Suprapubic skin (tissue), 4 donors: ENCODE results near the gene KCNIP3.

Source experiments
- EP300 ChIP-seq: sonication (generic); formaldehyde crosslinking; IDR thresholded peaks from one replicate; pipeline ENCODE4 v1.6.1; 2017; ENCODE audit warnings: antibody characterized with exemption
- POLR2A ChIP-seq, 2 donors: fragments of 450-650 bp; IDR thresholded peaks; one replicate each; pipeline ENCODE4 v1.6.1; 2017; ENCODE audit warnings: antibody characterized with exemption in 2 of 2, mild to moderate bottlenecking in 2 of 2, moderate library complexity in 2 of 2
- POLR2AphosphoS5 ChIP-seq, 3 donors: sonication (generic); formaldehyde crosslinking; IDR thresholded peaks; one replicate each; pipeline ENCODE4 v1.6.1; 2017; ENCODE audit warnings: antibody characterized with exemption in 3 of 3
- TF ChIP-seq, protein P1 (sequence below), 2 donors: fragments of 200-600 bp in 1 of 2; fragments of 450-650 bp in 1 of 2; sonication (generic) in 1 of 2; IDR thresholded peaks; one replicate each; pipeline ENCODE4 v1.5.1; 2016 to 2019; ENCODE audit warnings: antibody characterized with exemption in 2 of 2, mild to moderate bottlenecking in 1 of 2, moderate library complexity in 1 of 2

- TF ChIP-seq, protein P1, sequence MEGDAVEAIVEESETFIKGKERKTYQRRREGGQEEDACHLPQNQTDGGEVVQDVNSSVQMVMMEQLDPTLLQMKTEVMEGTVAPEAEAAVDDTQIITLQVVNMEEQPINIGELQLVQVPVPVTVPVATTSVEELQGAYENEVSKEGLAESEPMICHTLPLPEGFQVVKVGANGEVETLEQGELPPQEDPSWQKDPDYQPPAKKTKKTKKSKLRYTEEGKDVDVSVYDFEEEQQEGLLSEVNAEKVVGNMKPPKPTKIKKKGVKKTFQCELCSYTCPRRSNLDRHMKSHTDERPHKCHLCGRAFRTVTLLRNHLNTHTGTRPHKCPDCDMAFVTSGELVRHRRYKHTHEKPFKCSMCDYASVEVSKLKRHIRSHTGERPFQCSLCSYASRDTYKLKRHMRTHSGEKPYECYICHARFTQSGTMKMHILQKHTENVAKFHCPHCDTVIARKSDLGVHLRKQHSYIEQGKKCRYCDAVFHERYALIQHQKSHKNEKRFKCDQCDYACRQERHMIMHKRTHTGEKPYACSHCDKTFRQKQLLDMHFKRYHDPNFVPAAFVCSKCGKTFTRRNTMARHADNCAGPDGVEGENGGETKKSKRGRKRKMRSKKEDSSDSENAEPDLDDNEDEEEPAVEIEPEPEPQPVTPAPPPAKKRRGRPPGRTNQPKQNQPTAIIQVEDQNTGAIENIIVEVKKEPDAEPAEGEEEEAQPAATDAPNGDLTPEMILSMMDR (IDR thresholded peaks at IDR 0.05), result no peak
- TF ChIP-seq POLR2A (IDR thresholded peaks at IDR 0.05) (no peak), POLR2AphosphoS5 (IDR thresholded peaks at IDR 0.05) (no peak), EP300 (no peak)
Observed at GRCh38 chr2:95308426-95308990, 11.4 kb downstream of the KCNIP3 start.
